ENCODE data around the gene DHRS3. TPM values are rescaled to one million over a fixed set of nuclear protein-coding genes. Genes with fewer than 3 reads are reported as not detected.

Gene DHRS3
- total RNA-seq, 1 donor from 2014 or later = 64.1 TPM

DNA sequence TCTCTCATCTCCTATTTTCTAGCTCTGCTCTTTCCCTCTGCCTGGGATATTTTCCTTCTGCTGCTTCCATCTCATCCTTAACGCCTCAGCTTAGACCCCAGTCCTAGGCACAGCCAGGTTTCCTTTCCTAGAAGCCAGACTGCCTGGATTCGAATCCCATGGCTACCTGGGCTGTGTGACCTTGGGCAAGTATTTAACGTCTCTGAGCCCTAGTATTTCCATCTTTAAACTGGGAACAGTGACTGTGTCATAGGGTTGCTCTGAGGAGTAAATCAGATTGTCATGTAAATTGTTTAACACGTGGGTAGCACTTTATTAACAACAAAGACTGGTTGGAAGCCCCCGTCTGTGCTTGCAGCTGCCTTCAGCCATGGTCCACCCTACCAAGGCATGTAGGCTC, 18.4 kb downstream of the DHRS3 start:
- no peak for DNase-seq (ENCODE audit: low read depth in 2 of 2)

DNA sequence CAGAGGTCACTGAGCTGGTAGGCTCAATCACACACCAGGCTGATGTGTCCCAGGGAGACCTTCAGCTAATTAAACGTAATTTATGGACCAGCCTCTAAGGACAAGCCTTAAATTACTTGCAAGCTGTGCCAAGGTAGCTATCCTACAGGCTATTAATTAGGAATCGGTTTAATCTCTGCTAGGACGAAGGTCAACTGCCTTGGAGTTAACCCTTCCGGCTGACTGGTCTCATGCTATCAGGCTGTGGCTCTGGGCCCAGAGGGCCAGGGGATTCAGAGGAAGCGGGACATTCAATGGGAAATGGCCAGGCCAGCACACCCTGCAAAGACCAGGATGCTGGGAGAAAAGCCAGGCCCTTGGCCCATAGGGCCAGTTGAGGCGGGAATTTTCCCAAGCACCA, 19.0 kb downstream of the DHRS3 start:
- DNase-seq (ENCODE audit: low read depth in 2 of 2) = peak in 1 of 2 donors; percentile 33

DNA sequence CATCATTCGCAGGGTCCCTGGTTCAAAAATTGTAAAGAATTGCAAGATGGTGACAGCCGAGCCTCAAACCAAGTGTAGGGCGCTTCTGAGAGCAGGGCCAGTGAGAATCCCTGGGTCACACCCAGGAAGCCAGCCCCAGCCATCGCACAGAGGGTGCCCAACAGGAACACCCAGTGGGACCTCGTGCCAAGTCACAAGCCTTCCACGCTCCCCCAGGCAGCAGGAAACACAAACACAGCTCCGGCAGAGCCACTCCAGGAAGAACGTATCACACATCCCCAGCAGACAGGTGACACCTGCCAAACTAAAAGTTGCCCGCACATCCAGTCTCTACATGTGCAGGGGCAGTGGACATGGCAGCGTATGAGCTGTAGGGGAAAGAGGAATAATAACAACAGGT, 20.2 kb downstream of the DHRS3 start:
- DNase-seq (ENCODE audit: low read depth in 2 of 2) = peak in 1 of 2 donors; percentile 10

DNA sequence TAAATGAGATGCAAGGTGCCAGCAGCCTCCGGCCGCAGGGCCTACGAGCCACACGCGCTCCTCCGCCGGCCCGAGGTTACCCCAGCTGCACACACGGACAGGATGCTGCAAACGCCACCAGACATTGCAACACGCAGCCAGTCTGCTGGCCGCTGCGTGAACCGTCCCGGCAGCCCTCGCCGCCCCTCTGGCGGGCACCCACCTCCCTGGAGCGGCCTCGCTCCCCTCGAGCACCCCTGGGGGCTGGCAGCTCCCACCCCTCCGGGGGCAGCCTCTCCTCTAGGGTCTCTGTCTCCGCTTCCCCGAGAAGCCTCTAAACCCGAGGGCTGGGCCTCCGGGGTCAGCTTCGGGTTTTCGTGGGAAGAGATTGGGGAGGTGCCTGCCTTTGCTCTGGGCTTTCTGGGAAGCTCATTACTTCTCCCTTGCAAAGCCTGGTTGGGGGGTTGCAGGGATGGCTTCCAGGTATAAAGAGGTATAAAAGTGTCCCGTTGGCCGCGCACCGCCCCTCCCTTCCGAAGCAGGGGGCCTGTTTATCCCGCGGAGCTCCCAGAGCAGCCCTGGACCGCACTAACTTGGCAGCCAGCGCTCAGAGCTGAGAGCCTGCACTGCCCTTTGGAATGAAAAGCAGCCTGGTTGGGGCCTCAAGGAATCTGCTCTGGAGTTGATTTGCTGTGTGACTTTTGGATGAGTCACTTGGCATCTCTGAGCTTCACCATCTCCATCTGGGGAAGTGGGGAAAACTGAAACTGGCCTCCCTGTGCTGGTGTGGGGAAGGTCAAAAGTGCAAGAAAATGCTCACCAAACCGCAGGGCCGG, 21.8 kb downstream of the DHRS3 start:
- peak; percentile 77 to 90 for DNase-seq (ENCODE audit: low read depth in 2 of 2)

DNA sequence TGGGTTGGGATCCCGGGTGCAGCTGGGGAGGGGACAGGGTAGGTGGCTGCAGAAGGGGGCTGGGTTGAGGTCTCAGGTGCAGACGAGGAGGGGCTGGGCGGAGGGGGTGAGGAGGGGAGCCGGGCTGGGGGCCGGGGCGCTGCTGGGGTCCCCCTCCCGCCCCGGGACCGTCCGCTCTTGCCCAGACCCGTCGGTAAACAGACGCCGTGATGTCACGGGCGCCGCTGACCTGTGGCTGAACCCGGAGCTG, 22.3 kb downstream of the DHRS3 start:
- no peak for DNase-seq (ENCODE audit: low read depth in 2 of 2)

DNA sequence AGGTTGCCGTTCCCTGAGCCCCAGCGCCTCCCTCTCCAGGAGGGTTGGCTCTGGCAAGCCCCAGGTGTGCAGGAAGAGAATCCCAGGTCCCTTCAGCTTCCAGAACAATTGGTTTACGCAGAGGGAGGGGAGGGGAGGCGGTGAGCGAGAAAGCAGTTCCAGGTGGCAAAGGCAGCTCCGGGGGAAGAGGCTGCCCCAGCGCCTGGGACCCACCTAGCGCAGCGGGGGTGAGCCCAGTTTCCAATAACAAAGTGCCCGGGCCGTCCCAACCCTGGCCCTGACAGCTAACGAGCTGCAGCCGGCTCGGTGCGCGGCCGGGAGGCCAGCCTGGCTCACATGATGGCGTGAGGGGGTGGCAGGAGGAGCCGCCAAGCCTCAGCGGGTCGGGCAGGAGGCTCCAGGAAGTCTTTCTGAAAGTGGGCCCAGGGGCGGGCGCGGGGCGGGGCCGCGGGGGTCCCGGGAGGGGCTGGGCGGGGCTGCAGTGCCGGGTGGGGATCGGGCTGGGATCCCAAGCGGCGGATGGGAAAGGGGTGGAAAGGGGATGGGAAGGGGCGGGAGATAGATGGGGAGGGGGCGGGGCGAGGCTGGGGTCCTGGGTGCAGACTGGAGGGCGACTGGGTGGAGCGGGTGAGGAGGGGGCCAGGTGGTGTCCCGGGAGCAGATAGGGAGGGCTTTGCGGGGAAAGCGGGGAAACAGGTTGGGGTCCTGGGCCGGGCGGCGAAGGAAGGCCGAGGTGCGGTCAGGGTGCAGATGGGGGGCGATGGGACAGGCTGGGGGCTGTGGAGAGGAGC, 22.8 kb downstream of the DHRS3 start:
- peak in 1 of 2 donors; percentile 34 for DNase-seq (ENCODE audit: low read depth in 2 of 2)

DNA sequence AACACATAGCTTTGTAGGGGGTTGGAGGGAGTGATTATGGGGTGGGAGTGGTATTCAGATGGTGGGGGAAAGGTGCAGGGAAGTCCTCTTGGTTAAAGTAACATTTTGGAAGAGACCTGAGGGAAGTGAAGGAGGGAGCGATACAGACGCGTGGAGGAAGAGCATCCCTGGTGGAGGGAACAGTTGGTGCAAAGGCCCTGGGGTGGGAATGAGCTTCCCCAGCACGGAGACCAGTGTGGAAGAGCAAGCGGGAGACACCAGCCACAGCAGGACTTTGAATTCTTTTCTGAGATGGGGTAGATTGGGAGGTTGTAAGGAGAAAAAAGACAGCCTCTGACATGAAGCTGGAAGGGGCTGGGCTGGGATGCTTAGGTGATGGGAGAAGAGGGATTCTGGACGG, 23.5 kb downstream of the DHRS3 start:
- no peak for DNase-seq (ENCODE audit: low read depth in 2 of 2)

DNA sequence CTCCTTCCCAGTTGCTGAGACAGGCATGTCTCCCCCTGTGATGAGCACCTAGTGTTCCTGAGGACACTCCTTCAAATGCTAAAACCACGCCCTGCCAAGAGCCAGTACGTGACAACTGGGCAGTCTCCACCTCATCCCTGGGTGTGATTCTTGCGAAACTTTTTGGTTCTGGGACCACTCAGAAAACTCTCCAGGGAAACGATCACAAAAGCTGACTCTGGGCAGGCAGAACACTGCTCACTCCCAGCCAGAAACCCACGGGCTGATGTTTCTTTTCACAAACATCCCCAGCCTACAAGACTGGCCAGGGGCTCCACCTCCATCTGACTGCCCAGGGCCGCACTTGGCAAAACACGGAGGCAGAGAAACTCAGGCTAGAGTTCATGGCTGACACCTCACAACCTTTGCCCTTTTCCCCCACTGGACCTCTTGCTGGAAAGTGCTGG, 24.4 kb downstream of the DHRS3 start:
- DNase-seq (ENCODE audit: low read depth in 2 of 2) = no peak

DNA sequence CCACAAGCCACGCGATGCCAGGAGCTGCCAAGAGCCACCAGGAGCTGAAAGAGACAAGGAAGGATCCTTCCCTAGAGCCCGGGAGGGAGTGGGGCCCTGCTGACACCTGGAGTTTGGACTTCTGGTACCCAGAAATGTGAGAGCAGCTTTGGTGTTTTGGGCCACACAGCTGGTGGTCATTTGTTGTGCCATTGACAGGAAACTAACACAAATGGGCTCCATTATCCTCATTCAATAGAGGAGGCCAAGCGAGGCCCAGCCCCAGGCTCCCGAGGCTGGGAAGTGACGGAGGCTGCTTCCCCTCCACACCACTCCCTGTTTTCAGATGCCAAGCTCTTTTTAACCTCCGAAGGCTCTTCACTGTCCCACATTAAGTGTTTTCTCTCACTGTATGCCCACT, 25.5 kb downstream of the DHRS3 start:
- DNase-seq (ENCODE audit: low read depth in 2 of 2) = no peak

DNA sequence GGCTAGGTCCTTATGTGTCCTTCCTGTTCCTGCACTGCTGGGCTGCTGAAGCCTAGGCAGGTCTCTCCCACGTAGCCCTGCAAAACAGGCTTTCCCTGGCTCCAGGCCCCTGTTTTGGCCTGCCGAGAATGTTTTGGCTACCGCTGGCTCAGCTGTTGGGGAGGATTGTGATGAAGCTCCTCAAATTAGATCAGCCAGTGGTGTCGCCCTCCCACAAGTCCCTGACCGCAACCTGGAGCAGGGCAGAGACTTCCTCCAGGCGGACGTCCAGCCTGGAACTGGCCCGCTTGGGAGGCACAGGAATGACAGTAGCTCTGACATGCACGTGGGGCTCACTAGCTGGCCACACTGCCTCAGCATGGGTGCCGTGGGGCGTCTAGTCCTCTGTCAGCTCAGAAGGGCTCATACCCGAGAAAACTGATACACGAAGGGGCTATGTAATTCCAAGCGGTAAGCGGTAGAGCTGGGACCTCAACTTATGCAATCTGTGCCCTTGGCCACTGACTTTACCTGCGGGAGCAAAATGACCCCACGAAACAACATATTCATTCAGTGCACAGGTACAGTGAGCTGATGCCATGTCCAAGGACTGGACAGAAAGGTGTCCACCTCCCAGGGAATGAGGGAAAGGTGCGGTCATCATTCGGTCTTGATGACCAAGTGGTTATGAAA, 26.6 kb downstream of the DHRS3 start:
- DNase-seq (ENCODE audit: low read depth in 2 of 2) = no peak

DNA sequence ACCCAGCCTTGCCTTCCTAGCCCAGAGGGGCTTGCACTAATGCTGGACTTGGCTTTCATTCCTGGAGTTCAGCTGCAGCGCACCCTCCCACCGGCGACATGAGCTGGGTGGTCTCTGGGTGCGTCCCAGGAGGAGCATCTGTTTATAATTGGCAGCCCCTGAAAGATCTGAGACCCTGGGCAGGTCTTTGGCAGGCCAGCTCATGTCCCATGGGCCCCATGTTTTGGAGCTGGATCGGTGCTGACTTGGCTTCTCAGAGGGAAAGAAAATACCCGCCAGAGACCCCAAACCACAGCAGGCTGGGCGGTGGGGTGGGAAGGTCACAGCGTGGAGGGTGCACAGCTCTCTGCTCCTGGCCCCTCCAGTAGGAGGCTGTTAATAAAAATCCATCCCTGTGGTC, 29.3 kb downstream of the DHRS3 start:
- no peak for DNase-seq (ENCODE audit: low read depth in 2 of 2)

DNA sequence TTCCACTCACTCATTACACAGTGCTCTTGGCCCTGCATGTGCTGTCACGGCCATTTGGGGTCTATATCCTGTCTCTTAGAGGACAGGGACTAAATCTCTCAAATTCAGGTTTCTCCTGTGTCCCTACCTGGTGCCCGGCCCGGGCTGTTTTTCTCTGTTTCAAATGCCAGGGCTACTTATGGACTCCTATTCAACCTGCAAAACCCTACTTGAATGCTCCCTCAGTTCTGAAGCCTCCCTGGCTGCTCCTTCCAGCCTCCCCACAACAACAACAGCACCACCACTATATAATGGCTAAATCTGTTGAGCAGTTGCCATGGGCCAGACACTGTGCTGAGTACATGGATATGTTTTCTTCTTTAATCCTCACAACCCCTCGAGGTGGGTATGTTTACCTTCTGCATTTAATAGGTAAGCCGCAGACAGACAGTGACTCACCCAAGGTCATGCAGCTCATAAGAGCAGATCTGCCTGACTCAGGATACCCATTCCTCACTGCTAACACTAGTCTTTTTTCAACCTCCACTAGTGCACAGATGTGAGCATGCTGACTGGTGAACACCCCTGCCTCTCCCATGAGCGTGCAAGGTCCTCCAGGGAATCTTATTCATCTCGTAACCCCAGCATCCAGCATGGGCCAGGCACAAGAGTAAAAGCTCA, 29.9 kb downstream of the DHRS3 start:
- DNase-seq (ENCODE audit: low read depth in 2 of 2) = no peak

DNA sequence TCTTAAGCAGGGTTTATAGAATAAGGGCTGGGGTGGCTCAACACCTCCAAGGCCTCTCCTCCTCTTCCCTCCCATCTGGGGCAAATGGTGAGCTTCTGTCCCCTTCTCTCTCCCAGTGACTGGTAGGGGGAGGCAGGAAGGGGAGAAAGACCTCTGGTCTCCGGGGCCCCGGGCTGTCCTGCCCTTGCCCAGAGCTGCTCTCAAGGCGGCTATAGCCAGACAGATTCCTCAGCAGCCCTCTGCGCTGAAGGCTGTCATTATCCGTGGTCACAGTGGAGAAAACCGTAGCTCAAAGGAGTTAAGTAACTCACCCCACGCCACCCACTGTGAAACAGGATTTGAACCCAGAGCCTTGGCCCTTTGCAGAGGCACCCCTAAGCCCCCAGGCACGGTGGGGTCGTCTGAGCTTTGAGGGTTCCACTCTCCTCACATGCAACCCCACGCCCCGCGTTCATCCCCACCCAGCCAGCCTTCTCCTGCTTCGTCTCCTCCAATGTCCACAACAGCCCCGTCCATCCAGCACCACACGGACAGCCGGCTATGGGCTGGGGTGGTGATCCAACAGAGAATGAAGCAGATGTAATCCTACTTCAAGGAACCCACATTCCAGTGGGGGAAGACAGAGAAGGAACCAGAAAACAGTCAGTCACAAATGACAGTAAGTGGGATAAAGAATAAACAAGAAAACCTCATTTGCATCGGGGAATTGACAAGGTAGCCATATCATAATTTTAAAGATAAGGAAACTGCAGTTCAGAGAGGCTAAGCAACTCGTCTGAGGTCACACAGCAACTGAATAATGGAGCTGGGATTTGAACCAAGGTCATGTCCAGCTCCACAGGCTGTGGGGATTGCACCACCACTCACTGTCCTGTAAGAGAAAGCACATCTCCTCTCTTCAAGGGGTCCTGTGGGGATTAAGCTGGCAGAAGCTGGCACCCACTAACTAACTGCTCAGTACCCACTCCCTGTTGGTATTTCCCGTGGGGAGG, 31.8 kb downstream of the DHRS3 start:
- DNase-seq (ENCODE audit: low read depth in 2 of 2) = no peak

DNA sequence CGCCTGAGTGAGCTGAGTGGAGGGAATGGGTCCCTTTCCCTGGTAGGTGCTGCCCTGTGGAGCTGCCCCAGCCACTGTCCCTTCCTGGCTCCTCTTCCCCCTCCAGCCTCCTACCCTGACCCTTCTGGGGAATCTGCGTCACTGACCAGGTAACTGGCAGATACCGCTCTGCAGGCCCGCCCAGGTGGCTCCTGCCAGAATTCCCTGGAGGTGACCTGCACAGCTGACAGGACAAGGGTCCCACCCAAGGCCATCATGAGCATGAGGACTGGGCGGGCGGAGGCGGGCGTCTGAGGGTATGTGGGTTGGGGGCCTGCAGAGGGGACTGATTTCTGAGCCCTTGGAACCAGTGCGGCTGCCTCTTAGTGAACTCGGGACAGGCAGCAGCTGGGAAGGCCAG, 32.5 kb downstream of the DHRS3 start:
- DNase-seq (ENCODE audit: low read depth in 2 of 2) = no peak

DNA sequence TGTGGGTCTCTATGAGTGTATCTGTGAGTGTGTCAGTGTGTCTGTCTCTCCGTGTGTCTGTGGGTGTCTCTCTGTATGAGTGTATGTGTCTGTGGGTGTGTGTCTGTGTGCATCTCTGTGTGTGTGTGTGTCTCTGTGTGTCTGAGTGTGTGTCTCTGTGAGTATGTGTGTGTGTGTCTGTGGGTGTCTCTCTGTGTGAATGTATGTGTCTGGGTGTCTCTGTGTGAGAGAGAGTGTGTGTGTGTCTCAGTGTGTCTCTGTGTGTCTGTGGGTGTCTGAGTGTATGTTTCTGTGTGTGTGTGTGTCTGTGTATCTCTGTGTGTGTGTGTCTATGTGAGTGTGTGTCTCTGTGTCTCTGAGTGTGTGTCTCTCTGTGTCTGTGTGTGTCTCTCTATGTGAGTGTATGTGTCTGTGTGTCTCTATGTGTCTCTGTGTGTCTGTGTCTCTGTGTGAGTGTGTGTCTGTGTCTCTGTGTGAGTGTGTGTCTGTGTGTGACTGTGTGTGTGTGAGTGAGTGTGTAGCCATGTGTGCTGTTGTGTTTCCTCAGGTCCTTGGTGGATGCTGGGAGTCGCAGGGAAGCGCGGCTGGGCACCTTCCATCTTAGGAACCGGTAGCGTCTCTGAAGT, 33.0 kb downstream of the DHRS3 start:
- no peak for DNase-seq (ENCODE audit: low read depth in 2 of 2)

DNA sequence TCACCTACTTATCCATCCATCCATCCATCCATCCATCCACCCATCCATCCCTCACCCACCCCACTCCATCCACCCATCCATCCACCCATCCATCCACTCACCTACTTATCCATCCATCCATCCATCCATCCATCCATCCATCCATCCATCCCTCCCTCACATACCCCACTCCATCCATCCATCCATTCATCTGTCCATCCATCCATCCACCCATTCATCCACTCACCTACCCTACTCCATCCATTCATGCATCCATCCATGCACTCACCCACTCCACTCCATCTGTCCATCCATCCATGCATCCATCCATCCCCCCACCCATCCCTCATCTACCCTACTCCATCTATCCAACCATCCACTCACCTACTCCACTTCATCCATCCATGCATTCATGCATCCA, 34.5 kb downstream of the DHRS3 start:
- no peak for DNase-seq (ENCODE audit: low read depth in 2 of 2)

DNA sequence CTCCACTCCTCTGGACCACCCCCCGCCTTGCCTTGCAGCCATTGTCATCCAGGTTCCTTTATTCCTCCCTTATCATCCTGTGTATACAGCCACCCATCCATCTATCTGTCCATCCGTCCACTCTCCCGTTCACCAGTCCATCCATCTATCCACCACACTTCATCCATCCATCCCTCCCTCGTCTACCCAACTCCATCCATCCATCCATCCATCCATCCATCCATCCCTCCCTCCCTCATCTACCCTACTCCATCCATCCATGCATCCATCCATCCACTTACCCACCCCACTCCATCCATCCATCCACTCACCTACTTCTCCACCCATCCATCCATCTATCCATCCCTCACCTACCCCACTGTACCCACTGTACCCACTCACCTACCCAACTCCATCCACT, 35.4 kb downstream of the DHRS3 start:
- no peak for DNase-seq (ENCODE audit: low read depth in 2 of 2)

DNA sequence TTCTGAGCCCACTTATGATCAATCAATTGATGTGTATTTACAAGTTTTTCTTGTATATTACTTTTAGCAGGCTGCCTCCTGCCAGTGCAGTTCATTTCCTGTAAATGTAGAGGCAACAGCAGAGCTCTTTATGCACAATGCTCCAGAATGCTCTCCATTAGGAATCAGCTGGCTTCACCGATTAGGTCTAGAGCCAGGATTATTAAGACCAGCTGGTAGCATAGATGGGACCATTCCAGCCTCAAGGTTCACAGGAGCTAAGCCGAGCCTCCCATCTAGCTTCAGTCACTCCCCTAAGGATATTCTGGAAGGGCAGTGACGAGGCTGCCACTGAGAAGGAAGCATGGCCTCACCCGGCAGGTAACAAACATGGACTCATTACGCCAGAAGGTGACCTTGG, 36.8 kb downstream of the DHRS3 start:
- DNase-seq (ENCODE audit: low read depth in 2 of 2) = no peak

DNA sequence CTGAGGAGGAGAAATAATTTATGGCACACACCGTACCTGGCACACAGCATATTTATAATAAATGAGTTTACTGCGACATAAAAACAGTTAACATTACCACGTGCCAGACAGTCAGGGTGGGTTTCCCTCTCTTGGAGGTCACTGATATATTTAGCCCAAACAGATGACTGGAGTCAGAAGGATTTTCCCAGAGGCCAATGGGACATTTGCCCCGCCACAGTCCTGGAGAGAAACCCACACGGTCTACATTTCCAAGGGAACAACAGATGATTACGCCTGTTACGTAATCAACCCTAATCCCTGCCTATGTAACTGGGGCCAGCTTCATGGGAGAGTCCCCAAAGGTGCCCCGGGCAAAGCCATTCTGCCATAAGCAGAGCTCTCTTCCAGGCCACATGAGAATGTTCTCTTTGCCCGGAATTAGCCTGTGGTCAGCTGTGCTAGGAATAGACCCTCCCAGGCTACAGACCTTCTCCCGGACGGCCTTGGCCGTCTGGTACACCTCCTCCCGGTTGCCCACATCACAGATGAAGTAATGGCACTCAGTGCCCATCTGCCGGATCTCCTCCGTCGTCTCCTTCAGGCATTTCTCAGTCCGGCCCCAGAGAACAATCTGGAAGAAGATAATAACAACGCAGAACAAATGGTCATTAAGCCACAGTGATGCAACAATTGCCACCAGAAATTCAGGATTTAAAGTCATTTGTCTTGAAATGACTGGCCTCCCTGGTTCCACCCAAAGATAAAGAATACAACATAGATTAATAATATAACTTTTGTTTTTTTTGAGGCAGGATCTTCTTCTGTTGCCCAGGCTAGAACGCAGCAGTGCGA, 37.7 kb downstream of the DHRS3 start:
- DNase-seq (ENCODE audit: low read depth in 2 of 2) = no peak

Data from dermis microvascular lymphatic vessel endothelial cell (primary cell).